ENCODE results near the gene APEH. TPM values are rescaled to one million over a fixed set of nuclear protein-coding genes. Genes with fewer than 3 reads are reported as not detected.
A peak's percentile ranks its signal among the peaks of the same experiment; 100 is the strongest.

The APEH gene
- total and polyA plus RNA-seq, 10 of the 15 experiments (the other 5 are each of a cell fraction or from before 2014, with no cell fraction given), result 74.4 to 214 (median 131) TPM

DNA sequence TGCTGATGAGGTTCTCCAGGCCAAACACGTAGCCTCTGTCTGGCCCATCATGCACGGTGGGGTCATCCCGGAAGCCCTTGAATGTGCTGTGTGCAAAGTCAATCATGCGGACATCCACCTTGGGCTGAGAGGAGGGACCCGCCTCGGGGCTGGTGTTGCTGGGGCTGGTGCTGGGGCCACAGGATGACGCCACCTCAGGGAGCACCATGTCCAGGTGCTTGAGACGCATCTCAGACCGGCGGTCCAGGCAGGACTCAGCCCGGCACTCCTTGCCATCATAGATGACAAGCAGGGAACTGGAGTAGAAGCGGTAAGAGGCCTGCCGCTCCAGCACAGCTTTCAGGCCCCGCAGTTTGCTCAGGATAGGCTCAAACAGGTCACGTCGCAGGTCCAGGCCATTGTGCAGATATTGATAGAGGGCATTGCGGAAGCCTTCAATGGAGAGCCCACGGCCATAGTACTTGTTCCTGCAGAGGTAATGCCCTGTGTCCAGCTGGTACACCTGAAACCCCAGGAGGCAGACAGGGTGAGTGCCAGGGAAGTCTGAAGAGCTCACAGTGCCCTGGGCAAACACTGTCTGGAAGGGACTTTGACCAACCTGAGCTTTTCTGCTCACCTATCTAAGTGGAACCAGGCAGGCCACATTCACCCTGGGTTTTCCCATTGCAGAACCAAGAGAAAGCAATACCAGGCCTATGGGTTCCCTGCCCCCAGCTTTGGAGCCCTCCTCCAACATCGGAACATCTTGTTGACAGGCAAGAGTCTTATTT is 53.2 kb downstream of the APEH start:
- 37% methylated on average over 19 of the region's 19 CpGs for WGBS (ENCODE audit: insufficient coverage, insufficient replicate concordance, low lambda C conversion rate, missing lambda C conversion rate)
- BruUV-seq (replicated peaks), result no TSS peak
- FAIRE-seq, result no peak

DNA sequence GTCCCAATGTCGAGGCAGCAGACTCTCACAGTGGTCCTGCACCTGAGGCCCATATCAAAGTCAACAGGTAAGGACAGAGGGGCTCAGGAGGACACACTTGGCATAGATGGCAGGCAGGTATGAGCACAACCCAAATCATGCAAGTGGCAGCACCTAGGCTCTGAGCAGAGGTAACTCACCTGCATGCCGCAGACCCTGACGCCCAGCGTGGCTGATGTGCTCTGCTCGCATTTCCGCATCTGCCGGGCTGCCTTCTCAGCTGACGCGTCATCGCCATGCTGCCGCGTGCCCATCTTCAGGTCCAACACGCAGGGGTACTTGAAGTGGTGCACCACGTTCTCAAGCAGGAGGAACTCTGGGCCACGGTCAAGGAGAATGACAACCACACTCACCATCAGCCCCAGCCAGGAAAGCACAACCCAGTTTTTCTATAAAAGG is 53.8 kb downstream of the APEH start:
- WGBS (ENCODE audit: insufficient coverage, insufficient replicate concordance, low lambda C conversion rate, missing lambda C conversion rate), result 94% methylated on average over 15 of the region's 15 CpGs

More for the DNA sequence above, 53.2 kb downstream of the APEH start:
- Histone ChIP-seq H3K9ac (ENCODE audit: control insufficient read depth, insufficient read depth, low read length) (no peak overlapping the region), H3K4me3 (no peak overlapping the region), H3K79me2 (ENCODE audit: control insufficient read depth, insufficient read depth, low read length) (peaks cover 17% of the 10 kb centered on the region), H3K4me2 (ENCODE audit: control insufficient read depth, insufficient read depth) (no peak overlapping the region), H3K36me3 (ENCODE audit: control insufficient read depth in 2 of 2, insufficient read depth in 2 of 2, low read length in 1 of 2) (peaks cover 0 to 16% of the 10 kb centered on the region in 2 experiments), H3K9me3 (replicated peaks; ENCODE audit: control insufficient read depth, insufficient read depth, low read length) (no peaks in the 10 kb centered on the region), H3K27ac (ENCODE audit: control insufficient read depth, insufficient read depth) (peak overlapping the region; percentile 46), H3K4me1 (ENCODE audit: control insufficient read depth, insufficient read depth, low read length) (peaks cover 14% of the 10 kb centered on the region), H2AFZ (ENCODE audit: control insufficient read depth, low read depth, low read length) (no peak overlapping the region), H4K20me1 (ENCODE audit: control insufficient read depth, insufficient read depth) (no peaks in the 10 kb centered on the region), H3K27me3 (replicated peaks in 1 of 2; ENCODE audit: control insufficient read depth in 2 of 2, insufficient read depth in 2 of 2, low read length in 1 of 2) (no peaks in the 10 kb centered on the region)
- ATAC-seq (no peak), DNase-seq (ENCODE audit: low read depth, low spot score) (no peak)
- ChIA-PET CTCF (no interaction called here), SMC1A (ENCODE audit: uncharacterized antibody, unreplicated experiment) (interaction anchor here (1.0 to 1.1 kb wide), 2 partner anchors 21 to 75 kb away, joined by 3 read pairs; no protein-coding TSS in a partner anchor), RAD21 (ENCODE audit: unreplicated experiment) (no interaction called here), POLR2A (no interaction called here)
- TF ChIP-seq, protein P1, sequence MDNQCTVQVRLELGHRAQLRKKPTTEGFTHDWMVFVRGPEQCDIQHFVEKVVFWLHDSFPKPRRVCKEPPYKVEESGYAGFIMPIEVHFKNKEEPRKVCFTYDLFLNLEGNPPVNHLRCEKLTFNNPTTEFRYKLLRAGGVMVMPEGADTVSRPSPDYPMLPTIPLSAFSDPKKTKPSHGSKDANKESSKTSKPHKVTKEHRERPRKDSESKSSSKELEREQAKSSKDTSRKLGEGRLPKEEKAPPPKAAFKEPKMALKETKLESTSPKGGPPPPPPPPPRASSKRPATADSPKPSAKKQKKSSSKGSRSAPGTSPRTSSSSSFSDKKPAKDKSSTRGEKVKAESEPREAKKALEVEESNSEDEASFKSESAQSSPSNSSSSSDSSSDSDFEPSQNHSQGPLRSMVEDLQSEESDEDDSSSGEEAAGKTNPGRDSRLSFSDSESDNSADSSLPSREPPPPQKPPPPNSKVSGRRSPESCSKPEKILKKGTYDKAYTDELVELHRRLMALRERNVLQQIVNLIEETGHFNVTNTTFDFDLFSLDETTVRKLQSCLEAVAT (IDR thresholded peaks at IDR 0.05), result no peak
- in situ Hi-C loops (cut with MboI) (no loop called here), intact Hi-C loops (cut with micrococcal nuclease; ENCODE audit: unreplicated experiment) (no loop called here)

More for the DNA sequence above, 53.8 kb downstream of the APEH start:
- in situ Hi-C loops (cut with MboI) (no loop called here), intact Hi-C loops (cut with micrococcal nuclease; ENCODE audit: unreplicated experiment) (no loop called here)
- ChIA-PET SMC1A (ENCODE audit: uncharacterized antibody, unreplicated experiment) (interaction anchor here (1.1 kb wide), 1 partner anchor 74 kb away, joined by 3 read pairs; no protein-coding TSS in a partner anchor), POLR2A (no interaction called here), RAD21 (ENCODE audit: unreplicated experiment) (no interaction called here), CTCF (no interaction called here)
- Histone ChIP-seq H2AFZ (ENCODE audit: control insufficient read depth, low read depth, low read length) (no peak overlapping the region), H3K4me1 (ENCODE audit: control insufficient read depth, insufficient read depth, low read length) (peaks cover 8% of the 10 kb centered on the region), H3K79me2 (ENCODE audit: control insufficient read depth, insufficient read depth, low read length) (peaks cover 11% of the 10 kb centered on the region), H3K9ac (ENCODE audit: control insufficient read depth, insufficient read depth, low read length) (no peak overlapping the region), H3K27ac (ENCODE audit: control insufficient read depth, insufficient read depth) (no peak overlapping the region), H4K20me1 (ENCODE audit: control insufficient read depth, insufficient read depth) (no peaks in the 10 kb centered on the region), H3K9me3 (replicated peaks; ENCODE audit: control insufficient read depth, insufficient read depth, low read length) (no peaks in the 10 kb centered on the region), H3K4me3 (no peak overlapping the region), H3K4me2 (ENCODE audit: control insufficient read depth, insufficient read depth) (no peak overlapping the region), H3K36me3 (ENCODE audit: control insufficient read depth in 2 of 2, insufficient read depth in 2 of 2, low read length in 1 of 2) (peaks cover 0 to 19% of the 10 kb centered on the region in 2 experiments), H3K27me3 (replicated peaks in 1 of 2; ENCODE audit: control insufficient read depth in 2 of 2, insufficient read depth in 2 of 2, low read length in 1 of 2) (no peaks in the 10 kb centered on the region)
- FAIRE-seq (no peak), ATAC-seq (no peak), DNase-seq (ENCODE audit: low read depth, low spot score) (no peak)
- BruUV-seq (replicated peaks), result no TSS peak
- TF ChIP-seq MXI1 (IDR thresholded peaks at IDR 0.05; ENCODE audit: low read depth, low read length) (no peak), RAD21 (IDR thresholded peaks at IDR 0.05; ENCODE audit: insufficient read depth, low read depth, low read length) (no peak), SUPT20H (IDR thresholded peaks at IDR 0.05; ENCODE audit: borderline replicate concordance, control insufficient read depth, low read depth, low read length) (no peak)
- TF ChIP-seq, protein P2, sequence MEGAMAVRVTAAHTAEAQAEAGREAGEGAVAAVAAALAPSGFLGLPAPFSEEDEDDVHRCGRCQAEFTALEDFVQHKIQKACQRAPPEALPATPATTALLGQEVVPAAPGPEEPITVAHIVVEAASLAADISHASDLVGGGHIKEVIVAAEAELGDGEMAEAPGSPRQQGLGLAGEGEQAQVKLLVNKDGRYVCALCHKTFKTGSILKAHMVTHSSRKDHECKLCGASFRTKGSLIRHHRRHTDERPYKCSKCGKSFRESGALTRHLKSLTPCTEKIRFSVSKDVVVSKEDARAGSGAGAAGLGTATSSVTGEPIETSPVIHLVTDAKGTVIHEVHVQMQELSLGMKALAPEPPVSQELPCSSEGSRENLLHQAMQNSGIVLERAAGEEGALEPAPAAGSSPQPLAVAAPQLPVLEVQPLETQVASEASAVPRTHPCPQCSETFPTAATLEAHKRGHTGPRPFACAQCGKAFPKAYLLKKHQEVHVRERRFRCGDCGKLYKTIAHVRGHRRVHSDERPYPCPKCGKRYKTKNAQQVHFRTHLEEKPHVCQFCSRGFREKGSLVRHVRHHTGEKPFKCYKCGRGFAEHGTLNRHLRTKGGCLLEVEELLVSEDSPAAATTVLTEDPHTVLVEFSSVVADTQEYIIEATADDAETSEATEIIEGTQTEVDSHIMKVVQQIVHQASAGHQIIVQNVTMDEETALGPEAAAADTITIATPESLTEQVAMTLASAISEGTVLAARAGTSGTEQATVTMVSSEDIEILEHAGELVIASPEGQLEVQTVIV (IDR thresholded peaks at IDR 0.05; ENCODE audit: borderline replicate concordance, partially characterized antibody), result no peak

Data from GM12878 (cell line).